Loucy (cell line): ENCODE measurements around the gene ANXA6.

Source experiments
- H2AFZ ChIP-seq: fragments of 200-600 bp; sonication (generic); 2 replicates; pipeline ENCODE4 v1.6.0; 2016; ENCODE audit warnings: antibody characterized with exemption, mild to moderate bottlenecking, low read length, moderate library complexity
- H3F3A ChIP-seq: fragments of 200-600 bp; 2 replicates; pipeline ENCODE4 v1.6.0; 2016; ENCODE audit warnings: antibody characterized with exemption, low read depth, mild to moderate bottlenecking
- H3K27me3 ChIP-seq: fragments of 200-600 bp; sonication (generic); 2 replicates; pipeline ENCODE4 v1.6.1; 2014; ENCODE audit warnings: low read length, mild to moderate bottlenecking; ENCODE audit not compliant: insufficient read depth, poor library complexity, severe bottlenecking
- H3K36me3 ChIP-seq: fragments of 200-600 bp; sonication (generic); 2 replicates; pipeline ENCODE4 v1.6.1; 2016; ENCODE audit warnings: low read length; ENCODE audit not compliant: insufficient read depth
- H3K4me1 ChIP-seq: fragments of 200-600 bp; sonication (generic); 2 replicates; pipeline ENCODE4 v1.5.1; 2014; ENCODE audit warnings: low read length, mild to moderate bottlenecking; ENCODE audit not compliant: insufficient read depth, poor library complexity, severe bottlenecking
- H3K4me2 ChIP-seq: fragments of 200-600 bp; sonication (generic); 2 replicates; pipeline ENCODE4 v1.6.0; 2014; ENCODE audit warnings: antibody characterized with exemption, low read length, low read depth, mild to moderate bottlenecking; ENCODE audit not compliant: poor library complexity, severe bottlenecking
- H3K4me3 ChIP-seq: fragments of 200-600 bp; sonication (generic); 2 replicates; pipeline ENCODE4 v1.5.1; 2014; ENCODE audit warnings: low read length, mild to moderate bottlenecking, mixed read lengths; ENCODE audit not compliant: poor library complexity, severe bottlenecking
- H3K79me2 ChIP-seq: fragments of 200-600 bp; sonication (generic); 2 replicates; pipeline ENCODE4 v1.6.1; 2014; ENCODE audit warnings: low read length; ENCODE audit not compliant: insufficient read depth
- H3K9ac ChIP-seq: fragments of 200-600 bp; sonication (generic); 2 replicates; pipeline ENCODE4 v1.6.0; 2014; ENCODE audit warnings: mild to moderate bottlenecking, low read depth, low read length, moderate library complexity; ENCODE audit not compliant: poor library complexity, severe bottlenecking
- H3K9me2 ChIP-seq: fragments of 200-600 bp; sonication (generic); replicated peaks from 2 replicates; pipeline ENCODE4 v1.6.1; 2016; ENCODE audit warnings: low read depth, low read length, mixed read lengths
- H3K9me3 ChIP-seq: fragments of 200-600 bp; sonication (generic); 2 replicates; pipeline ENCODE4 v1.6.1; 2014; ENCODE audit warnings: mild to moderate bottlenecking, antibody characterized with exemption, low read length, low read depth; ENCODE audit not compliant: insufficient read depth
- H4K20me1 ChIP-seq: fragments of 200-600 bp; sonication (generic); 2 replicates; pipeline ENCODE4 v1.6.0; 2014; ENCODE audit warnings: antibody characterized with exemption, low read length, mild to moderate bottlenecking; ENCODE audit not compliant: insufficient read depth, poor library complexity, severe bottlenecking
- EZH2phosphoT487 ChIP-seq: fragments of 200-600 bp; IDR thresholded peaks from 2 replicates; pipeline ENCODE4 v1.6.1; 2018; ENCODE audit warnings: antibody characterized with exemption, mild to moderate bottlenecking, moderate library complexity, borderline replicate concordance
- TF ChIP-seq, protein P1 (sequence below): fragments of 200-600 bp; sonication (generic); conservative IDR thresholded peaks from 2 replicates; pipeline ENCODE4 v1.5.1; 2014; ENCODE audit warnings: mild to moderate bottlenecking, antibody characterized with exemption, low read length

ANXA6 gene

DNA sequence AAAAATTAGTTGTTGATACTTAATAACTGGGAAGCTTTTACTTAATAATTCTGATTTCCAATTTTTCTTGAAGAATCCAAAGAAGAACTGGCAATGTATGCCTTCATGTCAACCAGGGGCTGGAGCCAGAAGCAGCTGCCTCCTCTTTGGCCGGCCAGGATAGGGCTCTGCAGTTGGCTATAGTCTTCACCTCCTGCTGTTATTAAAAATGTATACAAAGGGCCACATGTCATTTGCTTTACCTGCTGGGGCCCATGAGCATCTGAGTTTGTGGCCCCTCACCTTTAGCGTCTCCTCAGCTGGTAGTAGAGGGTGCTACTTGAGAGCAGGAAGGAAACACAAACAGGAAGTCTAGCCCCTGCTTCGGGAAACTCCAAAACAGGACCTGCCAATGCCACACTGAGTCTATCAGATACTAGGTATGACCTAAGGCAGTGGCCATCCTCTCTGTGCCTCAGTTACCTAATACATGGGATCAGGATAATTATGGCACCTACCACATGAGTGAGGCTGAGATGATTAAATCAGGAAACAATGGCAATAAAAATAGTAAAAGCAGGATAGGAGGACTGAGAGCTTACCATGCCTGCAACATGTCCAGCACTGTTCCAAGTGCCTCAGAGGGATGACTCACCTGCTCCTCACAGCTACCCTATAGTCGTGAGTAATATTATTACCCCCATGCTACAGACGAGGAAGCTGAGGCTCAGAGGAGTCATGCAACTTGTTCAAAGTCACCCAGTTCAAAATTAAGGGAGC is 45.0 kb upstream of the ANXA6 start:
- no peaks in the 10 kb centered on the region; the same call in 1 of the 2 replicates for H3F3A ChIP-seq
- H3K79me2 ChIP-seq: no peaks in the 10 kb centered on the region
- H3K36me3 ChIP-seq: peaks cover 6% of the 10 kb centered on the region; the same call in 1 of the 2 replicates
- no peaks in the 10 kb centered on the region for H4K20me1 ChIP-seq
- no peak overlapping the region for H3K9ac ChIP-seq
- no peaks in the 10 kb centered on the region for H3K9me2 ChIP-seq
- TF ChIP-seq, protein P1, sequence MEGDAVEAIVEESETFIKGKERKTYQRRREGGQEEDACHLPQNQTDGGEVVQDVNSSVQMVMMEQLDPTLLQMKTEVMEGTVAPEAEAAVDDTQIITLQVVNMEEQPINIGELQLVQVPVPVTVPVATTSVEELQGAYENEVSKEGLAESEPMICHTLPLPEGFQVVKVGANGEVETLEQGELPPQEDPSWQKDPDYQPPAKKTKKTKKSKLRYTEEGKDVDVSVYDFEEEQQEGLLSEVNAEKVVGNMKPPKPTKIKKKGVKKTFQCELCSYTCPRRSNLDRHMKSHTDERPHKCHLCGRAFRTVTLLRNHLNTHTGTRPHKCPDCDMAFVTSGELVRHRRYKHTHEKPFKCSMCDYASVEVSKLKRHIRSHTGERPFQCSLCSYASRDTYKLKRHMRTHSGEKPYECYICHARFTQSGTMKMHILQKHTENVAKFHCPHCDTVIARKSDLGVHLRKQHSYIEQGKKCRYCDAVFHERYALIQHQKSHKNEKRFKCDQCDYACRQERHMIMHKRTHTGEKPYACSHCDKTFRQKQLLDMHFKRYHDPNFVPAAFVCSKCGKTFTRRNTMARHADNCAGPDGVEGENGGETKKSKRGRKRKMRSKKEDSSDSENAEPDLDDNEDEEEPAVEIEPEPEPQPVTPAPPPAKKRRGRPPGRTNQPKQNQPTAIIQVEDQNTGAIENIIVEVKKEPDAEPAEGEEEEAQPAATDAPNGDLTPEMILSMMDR: no peak
- no peak for TF ChIP-seq EZH2phosphoT487
- H3K4me2 ChIP-seq: peak overlapping the region; percentile 45
- H3K9me3 ChIP-seq: no peaks in the 10 kb centered on the region
- no peak overlapping the region for H2AFZ ChIP-seq
- H3K4me3 ChIP-seq: no peak overlapping the region
- H3K27me3 ChIP-seq: no peaks in the 10 kb centered on the region
- peaks cover 9% of the 10 kb centered on the region for H3K4me1 ChIP-seq

DNA sequence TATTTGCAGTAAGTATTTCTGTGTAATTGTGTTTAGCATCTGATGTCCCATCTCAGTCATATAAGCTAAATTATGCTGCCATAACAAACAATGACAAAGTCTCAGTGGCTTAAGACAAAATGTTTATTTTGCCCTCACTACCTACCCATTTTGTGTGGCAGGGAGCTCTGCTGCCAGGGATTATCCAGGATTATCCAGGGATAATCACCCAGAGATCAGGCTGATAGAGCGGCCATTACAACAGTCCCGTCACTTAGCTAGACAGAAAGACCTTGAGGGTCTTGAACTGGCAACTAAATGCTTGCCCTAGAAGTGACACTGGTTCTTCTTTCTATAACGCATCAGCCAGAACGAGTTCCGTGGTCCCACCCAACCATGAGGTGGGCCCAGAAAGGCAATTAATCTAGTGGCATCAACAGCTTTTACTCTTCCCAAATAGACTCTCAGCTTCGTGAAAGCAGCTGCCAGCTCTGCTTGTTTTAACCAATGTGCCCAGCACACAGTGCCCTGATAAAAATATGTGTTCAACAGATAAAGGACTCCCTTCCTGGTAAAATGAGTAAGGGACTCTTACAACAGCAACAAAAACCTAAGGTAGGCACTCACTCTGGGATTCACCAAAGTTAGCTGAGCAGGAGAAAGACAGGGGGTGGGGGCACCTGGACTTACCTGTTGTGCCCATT is 43.5 kb upstream of the ANXA6 start:
- Histone ChIP-seq H2AFZ (no peak overlapping the region), H3K27me3 (no peaks in the 10 kb centered on the region), H3K9me2 (no peaks in the 10 kb centered on the region), H3K4me1 (peaks cover 16% of the 10 kb centered on the region), H3K36me3 (peaks cover 6% of the 10 kb centered on the region; the same call in 1 of the 2 replicates), H3K4me3 (no peak overlapping the region), H3K79me2 (no peaks in the 10 kb centered on the region), H3K9me3 (no peaks in the 10 kb centered on the region), H4K20me1 (no peaks in the 10 kb centered on the region), H3K4me2 (no peak overlapping the region), H3F3A (no peaks in the 10 kb centered on the region; the same call in 1 of the 2 replicates), H3K9ac (no peak overlapping the region)
- TF ChIP-seq, protein P1: no peak
- TF ChIP-seq EZH2phosphoT487: no peak

DNA sequence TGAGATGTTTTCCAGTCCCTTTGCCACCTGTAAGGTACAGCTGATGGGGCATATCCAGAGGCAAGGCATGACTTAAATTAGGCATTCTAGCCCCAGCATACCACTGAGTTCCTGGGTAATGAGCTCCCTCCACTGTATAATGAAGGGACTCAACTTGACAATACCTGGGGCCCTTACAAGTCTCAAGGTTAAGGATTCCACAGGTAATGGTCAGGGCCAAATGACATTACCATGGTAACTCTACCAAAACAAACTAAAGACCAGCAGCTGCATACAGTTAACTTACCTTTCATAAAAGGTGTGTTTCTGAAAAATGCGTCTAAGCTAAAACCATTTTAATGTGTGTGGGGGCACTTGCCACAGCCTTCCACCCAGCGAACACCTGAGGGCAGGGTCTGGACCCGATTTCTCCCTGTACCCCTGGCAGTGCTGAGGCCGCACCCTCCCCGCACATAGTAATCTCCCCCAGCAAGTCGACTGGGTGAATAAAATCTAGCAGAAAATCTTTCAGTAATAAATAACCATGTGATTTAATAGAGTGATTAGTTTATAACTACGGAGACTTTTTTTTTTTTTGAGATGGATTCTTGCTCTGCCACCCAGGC is 42.1 kb upstream of the ANXA6 start:
- Histone ChIP-seq H3F3A (no peaks in the 10 kb centered on the region; the same call in 1 of the 2 replicates), H3K79me2 (no peaks in the 10 kb centered on the region), H4K20me1 (no peaks in the 10 kb centered on the region), H3K9me3 (no peaks in the 10 kb centered on the region), H3K27me3 (no peaks in the 10 kb centered on the region), H3K9ac (no peak overlapping the region), H3K4me3 (no peak overlapping the region), H3K4me2 (no peak overlapping the region), H3K4me1 (peaks cover 22% of the 10 kb centered on the region), H2AFZ (no peak overlapping the region), H3K9me2 (no peaks in the 10 kb centered on the region), H3K36me3 (peaks cover 6% of the 10 kb centered on the region; the same call in 1 of the 2 replicates)
- TF ChIP-seq, protein P1: no peak
- TF ChIP-seq EZH2phosphoT487: no peak
